Ovary (tissue), 3 donors: ENCODE data around the gene PGAM2.

Source experiments
- POLR2A ChIP-seq: fragments of 450-650 bp; IDR thresholded peaks from one replicate; pipeline ENCODE4 v1.6.1; 2017; ENCODE audit warnings: antibody characterized with exemption, mild to moderate bottlenecking, moderate library complexity
- TF ChIP-seq, protein P1 (sequence below), 3 donors: fragments of 450-650 bp in 2 of 3; fragments of 200-600 bp in 1 of 3; IDR thresholded peaks; one replicate each; pipeline versions ENCODE4 v1.5.1 to v1.8.0; 2016 to 2022; ENCODE audit warnings: antibody characterized with exemption in 3 of 3, mild to moderate bottlenecking in 1 of 3
- donor health status: DM: no; HTN: no; CAD: no.

DNA sequence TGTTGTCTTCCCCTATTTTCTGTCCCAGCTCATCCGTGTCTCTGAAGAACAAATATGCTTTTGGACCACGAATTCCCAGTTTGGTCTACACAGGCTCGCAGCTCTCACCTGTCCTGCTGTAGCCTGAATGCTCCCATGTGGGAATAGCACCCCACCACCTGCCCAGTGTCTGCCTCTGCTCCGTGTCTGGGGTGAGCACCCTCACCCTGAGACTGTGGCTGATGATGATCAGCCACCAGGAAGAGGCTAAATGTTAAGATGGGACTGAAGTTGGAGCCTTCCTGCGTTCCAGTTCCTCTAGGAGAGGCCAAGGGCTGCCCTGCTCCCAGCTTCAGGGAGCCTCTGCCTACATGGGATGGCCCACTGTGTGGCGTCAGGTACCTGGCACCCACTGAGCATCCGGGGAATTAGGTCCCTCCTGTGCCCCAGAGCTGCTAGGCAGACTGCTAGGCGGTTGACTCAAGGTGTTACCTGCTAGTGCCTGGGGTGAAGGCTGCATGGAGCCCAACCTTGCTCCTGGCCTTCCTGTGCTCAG lies 3.7 kb downstream of the PGAM2 start:
- TF ChIP-seq, protein P1, sequence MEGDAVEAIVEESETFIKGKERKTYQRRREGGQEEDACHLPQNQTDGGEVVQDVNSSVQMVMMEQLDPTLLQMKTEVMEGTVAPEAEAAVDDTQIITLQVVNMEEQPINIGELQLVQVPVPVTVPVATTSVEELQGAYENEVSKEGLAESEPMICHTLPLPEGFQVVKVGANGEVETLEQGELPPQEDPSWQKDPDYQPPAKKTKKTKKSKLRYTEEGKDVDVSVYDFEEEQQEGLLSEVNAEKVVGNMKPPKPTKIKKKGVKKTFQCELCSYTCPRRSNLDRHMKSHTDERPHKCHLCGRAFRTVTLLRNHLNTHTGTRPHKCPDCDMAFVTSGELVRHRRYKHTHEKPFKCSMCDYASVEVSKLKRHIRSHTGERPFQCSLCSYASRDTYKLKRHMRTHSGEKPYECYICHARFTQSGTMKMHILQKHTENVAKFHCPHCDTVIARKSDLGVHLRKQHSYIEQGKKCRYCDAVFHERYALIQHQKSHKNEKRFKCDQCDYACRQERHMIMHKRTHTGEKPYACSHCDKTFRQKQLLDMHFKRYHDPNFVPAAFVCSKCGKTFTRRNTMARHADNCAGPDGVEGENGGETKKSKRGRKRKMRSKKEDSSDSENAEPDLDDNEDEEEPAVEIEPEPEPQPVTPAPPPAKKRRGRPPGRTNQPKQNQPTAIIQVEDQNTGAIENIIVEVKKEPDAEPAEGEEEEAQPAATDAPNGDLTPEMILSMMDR (IDR thresholded peaks at IDR 0.05) = no peak
- TF ChIP-seq POLR2A = no peak
